GM23338 (cell line): ENCODE results near the gene HIVEP3. TPM values are rescaled to one million over a fixed set of nuclear protein-coding genes. Genes with fewer than 3 reads are reported as not detected.

Experiments used
- ATAC-seq: fragments of 200-7000 bp; cut with Tn5 transposase; 3 replicates; pipeline ENCODE4 v1.9.1; 2020
- DNase-seq: peaks from one replicate; pipeline ENCODE4 v3.0.0-alpha.2; 2015; ENCODE audit warnings: low spot score
- H2AFZ ChIP-seq: fragments of 200-600 bp; sonication (generic); 2 replicates; pipeline ENCODE4 v1.8.0; 2016; ENCODE audit warnings: antibody characterized with exemption, mild to moderate bottlenecking, moderate library complexity
- H3F3A ChIP-seq: fragments of 200-600 bp; sonication (generic); replicated peaks from 2 replicates; pipeline ENCODE4 v1.8.0; 2017; ENCODE audit warnings: antibody characterized with exemption, mixed run types, low read depth
- H3K27ac ChIP-seq: fragments of 200-600 bp; sonication (generic); 2 replicates; pipeline ENCODE4 v1.6.1; 2016; ENCODE audit warnings: low read depth
- H3K27me3 ChIP-seq: fragments of 200-600 bp; sonication (generic); 2 replicates; pipeline ENCODE4 v1.8.0; 2016; ENCODE audit warnings: mild to moderate bottlenecking, mixed run types, moderate library complexity; ENCODE audit not compliant: insufficient read depth
- H3K36me3 ChIP-seq: fragments of 200-600 bp; sonication (generic); 2 replicates; pipeline ENCODE4 v1.8.0; 2016; ENCODE audit warnings: mild to moderate bottlenecking; ENCODE audit not compliant: insufficient read depth
- H3K4me1 ChIP-seq: fragments of 200-600 bp; sonication (generic); 2 replicates; pipeline ENCODE4 v1.8.0; 2016; ENCODE audit warnings: mild to moderate bottlenecking, moderate library complexity; ENCODE audit not compliant: insufficient read depth
- H3K4me2 ChIP-seq: fragments of 200-600 bp; sonication (generic); 2 replicates; pipeline ENCODE4 v1.7.1; 2017; ENCODE audit warnings: mixed run types
- H3K4me3 ChIP-seq: fragments of 200-600 bp; sonication (generic); 2 replicates; pipeline ENCODE4 v1.6.1; 2016; ENCODE audit warnings: mixed run types
- H3K79me2 ChIP-seq: fragments of 200-600 bp; sonication (generic); replicated peaks from 2 replicates; pipeline ENCODE4 v1.8.0; 2017; ENCODE audit warnings: mild to moderate bottlenecking; ENCODE audit not compliant: insufficient read depth
- H3K9me2 ChIP-seq: fragments of 200-600 bp; sonication (generic); 2 replicates; pipeline ENCODE4 v1.8.0; 2017; ENCODE audit not compliant: insufficient read depth
- H4K20me1 ChIP-seq: fragments of 200-600 bp; sonication (generic); replicated peaks from 2 replicates; pipeline ENCODE4 v1.8.0; 2017; ENCODE audit warnings: mild to moderate bottlenecking; ENCODE audit not compliant: insufficient read depth
- H3K27ac Mint-ChIP-seq: 2 replicates; pipeline ENCODE4 v1.8.0; 2020; ENCODE audit warnings: inconsistent platforms, mild to moderate bottlenecking, moderate library complexity, mixed read lengths
- H3K27me3 Mint-ChIP-seq: 3 replicates; pipeline ENCODE4 v1.8.0; 2022; ENCODE audit warnings: low read depth, mild to moderate bottlenecking, moderate library complexity, mixed read lengths, inconsistent platforms; ENCODE audit not compliant: insufficient read depth, poor library complexity
- H3K36me3 Mint-ChIP-seq: 3 replicates; pipeline ENCODE4 v1.8.0; 2021; ENCODE audit warnings: low read depth, mild to moderate bottlenecking, inconsistent platforms, moderate library complexity, mixed read lengths
- H3K4me1 Mint-ChIP-seq: 3 replicates; pipeline ENCODE4 v1.8.0; 2020; ENCODE audit warnings: mild to moderate bottlenecking, inconsistent platforms, mixed read lengths
- H3K4me3 Mint-ChIP-seq: 3 replicates; pipeline ENCODE4 v1.8.0; 2021; ENCODE audit warnings: moderate library complexity, mild to moderate bottlenecking, inconsistent platforms, mixed read lengths
- H3K9me3 Mint-ChIP-seq: 3 replicates; pipeline ENCODE4 v1.8.0; 2020; ENCODE audit warnings: moderate library complexity, mild to moderate bottlenecking, inconsistent platforms, mixed read lengths
- CREB1 ChIP-seq: fragments of 250-450 bp; sonication (Bioruptor Pico); IDR thresholded peaks from 2 replicates; pipeline ENCODE4 v1.5.0; 2020; ENCODE audit warnings: low read depth, mild to moderate bottlenecking, moderate library complexity
- ETS1 ChIP-seq: IDR thresholded peaks from 2 replicates; pipeline ENCODE4 v1.6.1; 2016; ENCODE audit warnings: antibody characterized with exemption
- EZH2 ChIP-seq: fragments of 200-600 bp; sonication (generic); IDR thresholded peaks from one replicate; pipeline ENCODE4 v1.8.0; 2017; ENCODE audit warnings: antibody characterized with exemption, mild to moderate bottlenecking, low read depth; ENCODE audit not compliant: unreplicated experiment
- POLR2AphosphoS5 ChIP-seq: IDR thresholded peaks from 2 replicates; pipeline ENCODE4 v1.6.1; 2016; ENCODE audit warnings: antibody characterized with exemption, low read depth
- REST ChIP-seq: IDR thresholded peaks from one replicate; pipeline ENCODE4 v1.6.1; 2018; ENCODE audit warnings: antibody characterized with exemption; ENCODE audit not compliant: unreplicated experiment
- STAT1 ChIP-seq: IDR thresholded peaks from one replicate; pipeline ENCODE4 v1.6.1; 2016; ENCODE audit warnings: antibody characterized with exemption; ENCODE audit not compliant: unreplicated experiment
- ZNF114 ChIP-seq: fragments of 250-450 bp; sonication (Bioruptor Pico); IDR thresholded peaks from 2 replicates; pipeline ENCODE4 v1.5.0; 2020; ENCODE audit warnings: mild to moderate bottlenecking, moderate library complexity
- ZNF331 ChIP-seq: fragments of 250-450 bp; sonication (Bioruptor Pico); IDR thresholded peaks from 2 replicates; pipeline ENCODE4 v1.5.0; 2020; ENCODE audit warnings: low read depth, mild to moderate bottlenecking, moderate library complexity
- polyA plus RNA-seq: library from polyadenylated mRNA; unstranded; fragments of >200 nt; fragmentation: Nextera tagmentation; extraction: Ambion mirVana; gene quantifications from 2 replicates; pipeline ENCODE4 v1.2.1, GENCODE V29; 2016
- total RNA-seq: library from RNA; depleted of rRNA; stranded (reverse); fragments of >200 nt; shearing (Covaris generic); gene quantifications from 2 replicates; pipeline ENCODE4 v1.2.3, GENCODE V29; 2014

The HIVEP3 gene
- total and polyA plus RNA-seq, 2 experiments from 2014 or later = 0.14 to 0.24 TPM

GRCh38 chr1:41623736-41624135 lies 295.0 kb downstream of the HIVEP3 start:
- H3F3A ChIP-seq = no peaks in the 10 kb centered on the region
- H3K79me2 ChIP-seq = no peaks in the 10 kb centered on the region
- no peak overlapping the region for H2AFZ ChIP-seq
- peaks cover 13% of the 10 kb centered on the region for H3K27me3 Mint-ChIP-seq
- no peak overlapping the region for H3K27ac Mint-ChIP-seq
- no peaks in the 10 kb centered on the region for H3K36me3 ChIP-seq
- DNase-seq (no peak), ATAC-seq (no peak)
- H3K4me3 ChIP-seq = no peak overlapping the region
- H3K9me3 Mint-ChIP-seq = no peaks in the 10 kb centered on the region
- H3K4me1 ChIP-seq = no peaks in the 10 kb centered on the region
- no peaks in the 10 kb centered on the region for H3K9me2 ChIP-seq
- H3K4me2 ChIP-seq = no peak overlapping the region
- no peak overlapping the region for H3K27ac ChIP-seq
- no peaks in the 10 kb centered on the region for H3K36me3 Mint-ChIP-seq
- H3K4me3 Mint-ChIP-seq = no peak overlapping the region
- no peaks in the 10 kb centered on the region for H3K27me3 ChIP-seq
- H3K4me1 Mint-ChIP-seq = peaks cover 26% of the 10 kb centered on the region
- no peaks in the 10 kb centered on the region for H4K20me1 ChIP-seq
- TF ChIP-seq ZNF331 (CRISPR knock-in tag) (no peak), CREB1 (CRISPR knock-in tag) (no peak), POLR2AphosphoS5 (no peak), ETS1 (no peak), ZNF114 (CRISPR knock-in tag) (no peak), STAT1 (no peak)

- Mint-ChIP-seq H3K9me3 (no peaks in the 10 kb centered on the region), H3K36me3 (no peaks in the 10 kb centered on the region)
Observed at GRCh38 chr1:41622859-41623732, 295.6 kb downstream of the HIVEP3 start.

More at GRCh38 chr1:41622859-41623732, 295.6 kb downstream of the HIVEP3 start:
- no peaks in the 10 kb centered on the region for H3K27me3 ChIP-seq
- H3K27ac ChIP-seq = no peak overlapping the region
- no peak for ATAC-seq
- no peaks in the 10 kb centered on the region for H3K9me2 ChIP-seq
- H4K20me1 ChIP-seq = no peaks in the 10 kb centered on the region
- Mint-ChIP-seq H3K27ac (no peak overlapping the region), H3K4me1 (peaks cover 26% of the 10 kb centered on the region), H3K4me3 (no peak overlapping the region), H3K27me3 (peaks cover 13% of the 10 kb centered on the region)
- H2AFZ ChIP-seq = no peak overlapping the region; the same call in 1 of the 2 replicates
- H3K4me1 ChIP-seq = no peaks in the 10 kb centered on the region
- H3K4me2 ChIP-seq = no peak overlapping the region
- TF ChIP-seq REST (no peak), EZH2 (no peak), ZNF114 (CRISPR knock-in tag) (no peak), ZNF331 (CRISPR knock-in tag) (no peak)
- DNase-seq = no peak
- H3F3A ChIP-seq = no peaks in the 10 kb centered on the region
- H3K79me2 ChIP-seq = no peaks in the 10 kb centered on the region
- no peaks in the 10 kb centered on the region for H3K36me3 ChIP-seq
- H3K4me3 ChIP-seq = no peak overlapping the region
